H1 (cell line): ENCODE measurements around the gene GNG13. TPM values are rescaled to one million over a fixed set of nuclear protein-coding genes. Genes with fewer than 3 reads are reported as not detected.
A peak's percentile ranks its signal among the peaks of the same experiment; 100 is the strongest.

Source experiments
- CTCF ChIA-PET: fragments of 300-600 bp; sonication (Branson Sonifier 250); formaldehyde crosslinking; loops from one replicate; lab custom pipeline; 2021; ENCODE audit not compliant: partially characterized antibody; lab: Charles Lee
- POLR2A ChIA-PET: fragments of 300-600 bp; sonication (Branson Sonifier 250); formaldehyde crosslinking; loops from one replicate; lab custom pipeline; 2021; ENCODE audit warnings: inconsistent platforms; ENCODE audit not compliant: partially characterized antibody; lab: Charles Lee
- DNase-seq, 2 experiments: peaks; one replicate each; pipeline versions ENCODE4 v3.0.0 to v3.0.0-alpha.2; 2010 to 2022; ENCODE audit warnings: low spot score in 2 of 2, low read depth in 1 of 2, mixed read lengths in 1 of 2
- FAIRE-seq: peaks from 2 replicates; lab custom pipeline; 2011; peaks lifted over from hg19 to GRCh38; lab: Jason Lieb, UNC
- H2AFZ ChIP-seq: 2 replicates; pipeline ENCODE4 v1.8.1; 2012; ENCODE audit warnings: low read length, inconsistent platforms
- H2AK5ac ChIP-seq: 2 replicates; pipeline ENCODE4 v1.6.1; 2013; ENCODE audit warnings: low read depth, low read length
- H2BK120ac ChIP-seq: replicated peaks from 2 replicates; pipeline ENCODE3; 2013; ENCODE audit warnings: low read depth, low read length, inconsistent platforms
- H2BK12ac ChIP-seq: 2 replicates; pipeline ENCODE4 v1.6.1; 2013; ENCODE audit warnings: low read depth, low read length
- H2BK15ac ChIP-seq: 2 replicates; pipeline ENCODE4 v1.6.1; 2013; ENCODE audit warnings: low read length
- H2BK20ac ChIP-seq: 2 replicates; pipeline ENCODE4 v1.6.1; 2013; ENCODE audit warnings: low read length
- H2BK5ac ChIP-seq: 2 replicates; pipeline ENCODE4 v1.6.1; 2013; ENCODE audit warnings: low read depth, low read length
- H3K14ac ChIP-seq: 2 replicates; pipeline ENCODE4 v1.6.1; 2013; ENCODE audit warnings: inconsistent platforms; ENCODE audit not compliant: insufficient read length
- H3K18ac ChIP-seq: 2 replicates; pipeline ENCODE4 v1.6.1; 2013; ENCODE audit warnings: low read length; ENCODE audit errors: extremely low read depth
- H3K23ac ChIP-seq: 2 replicates; pipeline ENCODE4 v1.6.1; 2013; ENCODE audit warnings: inconsistent platforms; ENCODE audit not compliant: insufficient read length
- H3K23me2 ChIP-seq: 2 replicates; pipeline ENCODE4 v1.6.1; 2013; ENCODE audit warnings: low read depth, low read length
- H3K27ac ChIP-seq: 2 replicates; pipeline ENCODE4 v1.6.1; 2011; ENCODE audit warnings: low read depth, low read length, inconsistent platforms
- H3K27me3 ChIP-seq, 4 experiments: replicated peaks in 1 of 4; 1 replicate in 1 of 4; 2 replicates in 3 of 4; pipeline versions ENCODE4 v1.6.1 to v1.8.1; 2011 to 2013; ENCODE audit warnings: low read length in 3 of 4, mild to moderate bottlenecking in 3 of 4, inconsistent platforms in 2 of 4, mixed read lengths in 2 of 4, moderate library complexity in 1 of 4; ENCODE audit not compliant: control insufficient read depth in 3 of 4, insufficient read depth in 3 of 4; ENCODE audit errors: extremely low read depth in 1 of 4
- H3K36me3 ChIP-seq, 4 experiments: 2 replicates each; pipeline versions ENCODE4 v1.6.1 to v1.8.1; 2011 to 2013; ENCODE audit warnings: mild to moderate bottlenecking in 4 of 4, low read length in 3 of 4, moderate library complexity in 2 of 4, control low read depth in 1 of 4, inconsistent platforms in 1 of 4; ENCODE audit not compliant: insufficient read depth in 4 of 4, control insufficient read depth in 2 of 4
- H3K4ac ChIP-seq: replicated peaks from 2 replicates; pipeline ENCODE3; 2013; ENCODE audit warnings: low read length, low read depth, mixed read lengths, inconsistent platforms; ENCODE audit not compliant: insufficient read length
- H3K4me1 ChIP-seq, 4 experiments: replicated peaks in 1 of 4; 1 replicate in 1 of 4; 2 replicates in 3 of 4; pipeline versions ENCODE4 v1.6.1 to v1.8.1; 2011 to 2013; ENCODE audit warnings: low read length in 3 of 4, inconsistent platforms in 2 of 4, mixed read lengths in 1 of 4; ENCODE audit not compliant: insufficient read depth in 4 of 4, control insufficient read depth in 3 of 4
- H3K4me2 ChIP-seq, 2 experiments: 2 replicates each; pipeline versions ENCODE4 v1.6.1 to v1.8.1; 2011 to 2013; ENCODE audit warnings: low read depth in 2 of 2, low read length in 2 of 2, control low read depth in 1 of 2, inconsistent platforms in 1 of 2, mild to moderate bottlenecking in 1 of 2; ENCODE audit not compliant: insufficient read depth in 1 of 2
- H3K4me3 ChIP-seq, 4 experiments: fragments of 200-600, 300-600 bp in 1 of 4; sonication (generic), shearing (Covaris generic), sonication (Bioruptor Twin) in 1 of 4; 2 replicates each; pipeline versions ENCODE4 v1.5.1 to v1.8.1; 2011 to 2016; ENCODE audit warnings: low read length in 4 of 4, low read depth in 3 of 4, control low read depth in 2 of 4, inconsistent platforms in 2 of 4, mild to moderate bottlenecking in 2 of 4, mixed read lengths in 1 of 4, moderate library complexity in 1 of 4; ENCODE audit not compliant: insufficient read depth in 2 of 4; ENCODE audit errors: extremely low read depth in 1 of 4
- H3K56ac ChIP-seq: replicated peaks from 2 replicates; pipeline ENCODE3; 2013; ENCODE audit warnings: low read depth, mild to moderate bottlenecking, mixed read lengths, low read length, inconsistent platforms; ENCODE audit not compliant: insufficient read length
- H3K79me1 ChIP-seq: 2 replicates; pipeline ENCODE4 v1.6.1; 2013; ENCODE audit warnings: low read depth, low read length, control low read depth
- H3K79me2 ChIP-seq, 2 experiments: 2 replicates each; pipeline versions ENCODE4 v1.6.1 to v1.8.1; 2012 to 2013; ENCODE audit warnings: low read length in 2 of 2, mild to moderate bottlenecking in 2 of 2, inconsistent platforms in 1 of 2; ENCODE audit not compliant: insufficient read depth in 2 of 2, control insufficient read depth in 1 of 2
- H3K9ac ChIP-seq, 4 experiments: replicated peaks in 1 of 4; 1 replicate in 1 of 4; 2 replicates in 3 of 4; pipeline versions ENCODE4 v1.6.1 to v1.8.1; 2011 to 2013; ENCODE audit warnings: low read depth in 3 of 4, low read length in 3 of 4, control low read depth in 2 of 4, mild to moderate bottlenecking in 2 of 4, moderate library complexity in 2 of 4, inconsistent platforms in 1 of 4; ENCODE audit errors: extremely low read depth in 1 of 4
- H3K9me3 ChIP-seq, 2 experiments: 2 replicates each; pipeline versions ENCODE4 v1.6.1 to v1.8.1; 2012 to 2013; ENCODE audit warnings: mild to moderate bottlenecking in 2 of 2, moderate library complexity in 2 of 2, control low read depth in 1 of 2, inconsistent platforms in 1 of 2, low read depth in 1 of 2, low read length in 1 of 2, mixed read lengths in 1 of 2; ENCODE audit not compliant: insufficient read depth in 2 of 2
- H4K20me1 ChIP-seq, 2 experiments: replicated peaks in 1 of 2; 2 replicates each; pipeline versions ENCODE3 to v1.8.1; 2011 to 2013; ENCODE audit warnings: inconsistent platforms in 2 of 2, low read length in 2 of 2, mild to moderate bottlenecking in 1 of 2; ENCODE audit not compliant: insufficient read depth in 2 of 2, control insufficient read depth in 1 of 2
- H4K5ac ChIP-seq: 2 replicates; pipeline ENCODE4 v1.6.1; 2013; ENCODE audit warnings: low read length, low read depth, mixed read lengths, inconsistent platforms; ENCODE audit not compliant: insufficient read length
- H4K8ac ChIP-seq: 2 replicates; pipeline ENCODE4 v1.8.0; 2013; ENCODE audit warnings: mild to moderate bottlenecking, moderate library complexity, low read length, inconsistent platforms; ENCODE audit not compliant: insufficient read depth; ENCODE audit errors: extremely low read depth
- H4K91ac ChIP-seq: replicated peaks from 2 replicates; pipeline ENCODE3; 2013; ENCODE audit warnings: low read length, mixed read lengths, inconsistent platforms; ENCODE audit not compliant: insufficient read length
- CTCF ChIP-seq, 3 experiments: IDR thresholded peaks; 1 replicate in 2 of 3; 2 replicates in 1 of 3; pipeline versions ENCODE4 v1.5.1 to v1.6.1; 2011; ENCODE audit warnings: low read length in 3 of 3, mild to moderate bottlenecking in 3 of 3, inconsistent platforms in 2 of 3, low read depth in 1 of 3, moderate library complexity in 1 of 3; ENCODE audit not compliant: insufficient read depth in 1 of 3; ENCODE audit errors: control extremely low read depth in 1 of 3
- KDM1A ChIP-seq: fragments of 200-600, 300-600 bp; sonication (generic); IDR thresholded peaks from 2 replicates; pipeline ENCODE4 v1.7.1; 2016; ENCODE audit warnings: mild to moderate bottlenecking, low read length, borderline replicate concordance
- SIRT6 ChIP-seq: IDR thresholded peaks from one replicate; pipeline ENCODE4 v1.7.1; 2012; ENCODE audit warnings: low read length, inconsistent platforms
- WGBS, 2 experiments: shearing (Covaris generic) in 1 of 2; methylation state at CpG; one replicate each; pipeline versions ENCODE4 v1.1.6 to v1.1.7; 2013 to 2015; ENCODE audit warnings: low lambda C conversion rate in 2 of 2, mixed read lengths in 2 of 2, inconsistent platforms in 1 of 2, low coverage in 1 of 2, missing lambda C conversion rate in 1 of 2; ENCODE audit not compliant: insufficient replicate concordance in 2 of 2, insufficient coverage in 1 of 2, insufficient read length in 1 of 2; ENCODE audit errors: extremely low coverage in 1 of 2, missing lambda C conversion rate in 1 of 2; 5-methylcytosine and 5-hydroxymethylcytosine counted together
- polyA plus RNA-seq, 7 experiments: library from polyadenylated mRNA; depleted of rRNA in 3 of 7; stranded (reverse) in 5 of 7; unstranded in 2 of 7; fragments of >200 nt in 5 of 7; fragments of 200-250 nt in 2 of 7; gene quantifications; 1 replicate in 5 of 7; 2 replicates in 1 of 7; 4 replicates in 1 of 7; pipeline versions ENCODE4 v1.2.1 to v1.2.3, GENCODE V29; 2011 to 2013; ENCODE audit warnings: missing spikeins in 2 of 7, mixed read lengths in 2 of 7
- total RNA-seq: library from RNA; stranded (reverse); fragmentation: NEBNext Ultra II Directional; extraction: Animal tissue kit (Norgen Biotek cat#: 25700); gene quantifications from 2 replicates; pipeline ENCODE4 v1.2.1, GENCODE V29; 2021

Gene GNG13
- total and polyA plus RNA-seq, 2 of the 8 experiments (the other 6 are each of a cell fraction or from before 2014, with no cell fraction given), result not detected

DNA sequence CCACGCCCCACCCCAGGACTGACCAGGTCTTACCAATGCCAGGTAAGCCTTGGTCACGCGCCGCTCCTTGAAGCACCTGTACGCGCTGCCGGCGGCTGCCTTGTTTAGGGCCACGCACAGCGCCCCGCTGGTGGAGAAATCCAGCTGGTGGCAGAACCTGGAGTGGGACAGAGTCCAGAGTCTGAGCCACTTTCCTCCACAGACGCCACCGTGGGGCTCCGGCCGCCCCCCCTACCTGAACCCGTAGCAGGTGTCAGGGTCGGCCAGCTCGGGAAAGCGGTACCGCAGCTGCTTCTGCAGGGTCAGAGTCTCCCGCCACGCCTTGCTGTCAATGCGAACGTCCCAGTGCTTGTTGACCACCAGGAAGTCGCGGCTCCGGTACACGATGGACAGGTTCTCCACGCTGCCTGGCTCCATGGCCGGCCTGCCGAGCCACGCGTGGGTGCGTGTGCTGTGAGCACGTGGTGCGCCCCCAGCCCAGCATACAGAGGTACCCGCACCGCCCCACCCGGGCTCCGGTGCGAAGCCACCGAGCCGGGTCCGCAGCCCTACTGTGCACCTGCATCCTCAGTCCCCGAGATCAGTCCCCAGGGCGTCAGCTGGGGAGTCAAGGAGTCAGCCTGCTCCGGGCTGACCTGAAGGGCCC lies 13.1 kb downstream of the GNG13 start:
- peaks cover 0 to 16% of the 10 kb centered on the region in 2 experiments; a peak in 1 of 4 replicates for H3K79me2 ChIP-seq
- TF ChIP-seq CTCF (IDR thresholded peaks at IDR 0.05; ENCODE audit: control extremely low read depth in 1 of 3, insufficient read depth in 1 of 3, low read depth in 1 of 3, low read length in 3 of 3) (no peak), SIRT6 (no peak), KDM1A (no peak)

More for the DNA sequence above, 13.1 kb downstream of the GNG13 start:
- Histone ChIP-seq H2AK5ac (no peak overlapping the region), H2BK12ac (no peak overlapping the region), H4K8ac (no peak overlapping the region; the same call in 1 of the 2 replicates), H3K27me3 (no peaks in the 10 kb centered on the region), H3K23me2 (peaks cover 9% of the 10 kb centered on the region; the same call in 1 of the 2 replicates), H2BK5ac (peak overlapping the region; percentile 52; the same call in 1 of the 2 replicates), H2AFZ (no peak overlapping the region), H3K23ac (no peak overlapping the region), H3K14ac (no peak overlapping the region), H3K79me1 (peaks cover 5% of the 10 kb centered on the region; the same call in 1 of the 2 replicates), H3K4me2 (peak overlapping the region; percentile 63 to 93), H3K36me3 (peaks cover 5 to 29% (median 14%) of the 10 kb centered on the region in 4 experiments; a peak in 5 of 8 replicates), H2BK120ac (no peak overlapping the region), H2BK20ac (no peak overlapping the region), H3K4me3 (peak overlapping the region; percentile 76 to 98 (median 84)), H3K4ac (peak overlapping the region; percentile 85), H4K20me1 (peaks cover 6 to 27% of the 10 kb centered on the region in 2 experiments), H3K9me3 (no peaks in the 10 kb centered on the region), H3K56ac (peak overlapping the region; percentile 16), H3K18ac (no peak overlapping the region), H3K27ac (no peak overlapping the region), H3K4me1 (peaks cover 0 to 14% (median 6%) of the 10 kb centered on the region in 4 experiments; a peak in 4 of 7 replicates), H4K5ac (no peak overlapping the region), H3K9ac (peak overlapping the region; percentile 51 to 88 (median 72)), H4K91ac (no peak overlapping the region), H2BK15ac (no peak overlapping the region)
- no peak for FAIRE-seq
- WGBS, 2 experiments, result 65% methylated on average over 47 of the region's 47 CpGs; no CpG with 5 or more reads in 1 of the 2 experiments
- POLR2A ChIA-PET, result interaction anchor here (0.7 to 4.4 kb wide), 11 partner anchors 10 to 110 kb away, joined by 3 to 24 read pairs (median 5); partner anchors contain the start of genes ANTKMT, CCDC78 and METRN
- DNase-seq, result no peak
- CTCF ChIA-PET, result interaction anchor here (1.1 to 13.7 kb wide), 7 partner anchors 13 to 241 kb away, joined by 3 to 424 read pairs (median 35); partner anchors contain the start of genes ANTKMT, CCDC78, CIAO3 and GNG13
